HL-60 (cell line): Measurements from ENCODE around the gene WDR59.

Source experiments
- CTCF ChIP-seq: IDR thresholded peaks from one replicate; pipeline ENCODE4 v1.5.1; 2011; ENCODE audit warnings: low read length, control low read depth, inconsistent platforms; ENCODE audit not compliant: insufficient read depth
- POLR2AphosphoS5 ChIP-seq: IDR thresholded peaks from 2 replicates; pipeline ENCODE4 v1.6.1; 2012; ENCODE audit warnings: low read depth
- TF ChIP-seq, protein P1 (sequence below): IDR thresholded peaks from 2 replicates; pipeline ENCODE4 v1.6.1; 2012; ENCODE audit warnings: low read depth; ENCODE audit not compliant: insufficient replicate concordance

- TF ChIP-seq CTCF (no peak), POLR2AphosphoS5 (no peak)
- TF ChIP-seq, protein P1, sequence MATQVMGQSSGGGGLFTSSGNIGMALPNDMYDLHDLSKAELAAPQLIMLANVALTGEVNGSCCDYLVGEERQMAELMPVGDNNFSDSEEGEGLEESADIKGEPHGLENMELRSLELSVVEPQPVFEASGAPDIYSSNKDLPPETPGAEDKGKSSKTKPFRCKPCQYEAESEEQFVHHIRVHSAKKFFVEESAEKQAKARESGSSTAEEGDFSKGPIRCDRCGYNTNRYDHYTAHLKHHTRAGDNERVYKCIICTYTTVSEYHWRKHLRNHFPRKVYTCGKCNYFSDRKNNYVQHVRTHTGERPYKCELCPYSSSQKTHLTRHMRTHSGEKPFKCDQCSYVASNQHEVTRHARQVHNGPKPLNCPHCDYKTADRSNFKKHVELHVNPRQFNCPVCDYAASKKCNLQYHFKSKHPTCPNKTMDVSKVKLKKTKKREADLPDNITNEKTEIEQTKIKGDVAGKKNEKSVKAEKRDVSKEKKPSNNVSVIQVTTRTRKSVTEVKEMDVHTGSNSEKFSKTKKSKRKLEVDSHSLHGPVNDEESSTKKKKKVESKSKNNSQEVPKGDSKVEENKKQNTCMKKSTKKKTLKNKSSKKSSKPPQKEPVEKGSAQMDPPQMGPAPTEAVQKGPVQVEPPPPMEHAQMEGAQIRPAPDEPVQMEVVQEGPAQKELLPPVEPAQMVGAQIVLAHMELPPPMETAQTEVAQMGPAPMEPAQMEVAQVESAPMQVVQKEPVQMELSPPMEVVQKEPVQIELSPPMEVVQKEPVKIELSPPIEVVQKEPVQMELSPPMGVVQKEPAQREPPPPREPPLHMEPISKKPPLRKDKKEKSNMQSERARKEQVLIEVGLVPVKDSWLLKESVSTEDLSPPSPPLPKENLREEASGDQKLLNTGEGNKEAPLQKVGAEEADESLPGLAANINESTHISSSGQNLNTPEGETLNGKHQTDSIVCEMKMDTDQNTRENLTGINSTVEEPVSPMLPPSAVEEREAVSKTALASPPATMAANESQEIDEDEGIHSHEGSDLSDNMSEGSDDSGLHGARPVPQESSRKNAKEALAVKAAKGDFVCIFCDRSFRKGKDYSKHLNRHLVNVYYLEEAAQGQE: no peak
Measured at GRCh38 chr16:75005697-75006096, 20.8 kb upstream of the WDR59 start.
